HG02884 (cell line): ENCODE measurements around the gene HGD.
"Not testable (repeated sequence)": the region's sequence is repeated elsewhere in the genome, so short reads cannot be mapped to it uniquely, and the experiment has no call there.

Experiments used
- ATAC-seq: cut with Tn5 transposase; IDR thresholded peaks from one replicate; pipeline ENCODE4 v1.9.1; 2021; ENCODE audit warnings: mild to moderate bottlenecking, moderate library complexity; ENCODE audit not compliant: unreplicated experiment

HGD gene

DNA sequence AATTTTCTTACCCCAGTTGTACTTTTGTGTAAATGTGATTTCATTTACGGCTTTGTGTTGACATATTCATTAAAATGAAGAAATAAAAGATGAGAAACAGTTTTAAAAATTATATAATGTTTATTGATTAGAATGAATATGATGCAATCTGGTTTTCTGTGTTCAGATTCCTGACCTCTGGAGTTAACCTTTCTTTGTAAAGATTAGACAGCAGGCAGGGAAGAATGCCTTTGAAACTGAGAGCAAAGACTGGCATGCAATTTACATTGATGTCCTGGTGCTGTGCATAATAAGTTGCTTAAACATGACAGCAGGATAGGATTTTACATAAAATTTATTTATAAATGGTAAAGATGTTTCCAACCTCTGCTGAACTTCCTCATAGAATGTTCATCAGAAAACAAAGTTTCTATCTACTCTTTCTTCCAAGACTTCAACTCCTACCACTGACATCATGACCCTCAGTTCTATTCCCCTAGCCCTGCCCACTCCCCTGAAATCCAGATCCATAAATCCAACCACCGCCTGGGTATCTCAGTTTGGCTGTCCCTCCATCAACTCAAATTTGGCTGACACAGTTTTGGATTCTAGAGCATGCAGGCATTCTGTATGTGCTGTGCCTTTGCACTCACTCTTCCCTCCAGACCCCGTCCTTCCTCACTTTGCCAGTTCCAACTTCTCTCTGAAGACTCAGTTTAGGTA, 1.7 kb downstream of the HGD start:
- ATAC-seq = no peak

DNA sequence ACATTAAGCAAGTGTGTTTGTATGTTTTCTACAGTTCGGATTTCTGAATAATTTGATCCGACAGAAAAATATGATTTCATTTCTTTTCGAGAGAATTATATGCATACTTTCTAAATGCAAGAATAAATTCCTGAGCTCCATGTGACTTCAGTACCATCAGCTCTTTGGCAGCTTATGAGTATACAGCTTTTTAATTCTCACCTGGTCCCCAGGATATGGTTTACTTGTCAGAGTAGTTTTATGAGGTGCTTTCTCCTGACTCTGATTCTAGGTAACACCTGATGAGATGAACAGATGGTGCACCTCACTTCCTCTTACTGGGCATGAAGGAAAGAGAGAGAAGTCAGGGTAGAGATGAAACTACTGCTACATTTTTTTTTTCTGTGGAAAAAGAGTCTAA, 3.1 kb downstream of the HGD start:
- ATAC-seq = peak; percentile 61

DNA sequence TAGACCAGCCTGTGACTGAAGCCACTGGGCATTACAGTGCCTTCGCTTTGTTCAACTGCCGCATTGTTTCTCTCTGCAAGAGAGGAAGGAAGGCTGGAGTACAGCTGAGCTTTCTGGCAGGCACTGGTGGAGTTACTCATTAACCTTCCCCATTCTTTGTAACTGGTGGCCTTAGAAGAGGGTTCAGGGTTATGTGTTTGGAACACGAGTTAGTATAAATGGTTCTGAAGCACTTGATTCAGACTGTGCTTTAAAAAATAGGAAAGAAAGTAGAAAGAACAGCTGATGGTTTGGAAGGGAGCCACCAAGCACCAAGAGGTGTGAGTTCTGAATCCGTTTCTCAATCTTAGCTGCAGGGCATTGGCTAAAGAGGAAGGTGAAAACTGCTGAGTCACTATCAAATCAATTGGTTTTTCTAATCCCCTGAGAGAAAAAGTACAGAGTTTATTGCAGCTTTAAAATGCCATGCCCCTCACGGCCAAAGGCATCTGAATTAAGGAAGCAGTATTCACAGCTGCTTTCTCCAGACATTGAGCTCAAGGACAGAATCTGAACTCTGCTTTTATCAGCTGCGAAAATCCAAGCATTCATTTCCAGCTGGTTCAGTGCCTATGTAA, 3.6 kb downstream of the HGD start:
- ATAC-seq = peak; percentile 60

DNA sequence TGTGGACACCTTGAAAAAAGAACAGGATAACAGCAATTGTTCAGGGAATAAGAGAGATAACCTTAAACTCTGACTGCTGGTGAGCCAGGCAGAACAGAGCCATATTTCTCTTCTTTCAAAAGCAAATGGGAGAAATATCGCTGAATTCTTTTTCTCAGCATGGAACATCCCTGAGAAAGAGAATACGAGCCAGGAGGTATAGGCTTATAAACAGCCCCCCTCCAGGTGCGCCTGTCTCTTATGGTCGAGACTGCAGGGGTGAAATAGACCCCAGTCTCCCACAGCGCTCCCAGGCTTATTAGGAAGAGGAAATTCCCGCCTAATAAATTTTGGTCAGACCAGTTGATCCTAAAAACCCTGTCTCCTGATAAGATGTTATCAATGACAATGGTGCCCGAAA, 4.8 kb downstream of the HGD start:
- ATAC-seq = not testable (repeated sequence)

DNA sequence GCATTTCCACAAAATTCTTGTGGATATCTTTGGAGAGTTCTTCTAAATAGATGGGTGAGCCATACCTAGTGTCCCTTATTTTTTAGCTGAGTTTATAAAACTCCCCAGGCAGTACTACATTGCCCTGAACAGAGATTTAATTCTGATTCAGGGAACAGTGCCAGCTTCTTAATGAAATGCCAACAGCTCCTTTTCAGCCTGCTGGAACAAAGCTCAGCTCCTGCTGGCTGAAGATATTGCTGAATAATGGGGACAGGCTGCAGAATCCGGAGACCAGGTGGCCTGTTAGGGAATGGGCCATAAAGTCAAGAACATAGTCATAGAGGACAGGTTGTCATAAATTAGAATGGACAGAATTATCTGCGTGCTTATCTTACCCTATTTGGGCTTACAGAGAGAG, 8.9 kb downstream of the HGD start:
- ATAC-seq = no peak

DNA sequence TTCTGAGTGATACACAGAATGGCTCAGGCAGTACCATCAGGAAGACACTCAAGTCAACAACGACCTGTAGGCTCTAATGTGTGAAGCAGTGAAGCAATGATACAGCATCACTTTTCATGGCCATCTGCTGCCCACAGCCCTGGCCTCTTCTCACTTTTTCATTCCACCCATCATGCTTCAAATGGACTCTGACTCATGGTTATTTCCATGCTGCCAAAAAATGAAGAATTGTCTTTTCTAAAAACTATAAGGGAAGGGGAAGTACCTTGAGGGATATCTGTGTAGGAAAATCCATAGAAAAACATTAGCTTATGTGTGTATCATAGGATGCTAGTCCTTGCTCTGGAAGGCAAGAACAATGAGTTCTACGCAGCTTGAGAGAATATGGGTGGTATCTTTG, 11.5 kb downstream of the HGD start:
- ATAC-seq = no peak

DNA sequence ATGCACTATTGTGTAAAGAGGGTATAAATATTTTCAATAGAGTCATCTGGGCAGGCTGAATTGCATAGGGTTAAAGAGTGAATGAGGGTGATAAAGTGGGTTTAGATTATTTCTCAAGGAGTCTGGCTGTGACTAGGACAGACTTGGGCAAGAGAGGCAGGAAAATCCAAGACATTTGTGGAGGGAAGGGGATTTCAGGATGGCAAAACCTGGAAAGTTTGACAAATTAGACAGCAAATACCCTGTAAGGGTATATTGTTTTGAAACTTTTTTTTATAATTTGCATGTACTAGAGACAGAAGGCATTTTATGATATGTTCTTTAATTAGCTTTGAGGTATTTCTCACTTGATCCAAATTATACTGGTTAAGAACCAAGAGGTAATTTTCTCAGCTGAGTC, 17.1 kb downstream of the HGD start:
- no peak for ATAC-seq

DNA sequence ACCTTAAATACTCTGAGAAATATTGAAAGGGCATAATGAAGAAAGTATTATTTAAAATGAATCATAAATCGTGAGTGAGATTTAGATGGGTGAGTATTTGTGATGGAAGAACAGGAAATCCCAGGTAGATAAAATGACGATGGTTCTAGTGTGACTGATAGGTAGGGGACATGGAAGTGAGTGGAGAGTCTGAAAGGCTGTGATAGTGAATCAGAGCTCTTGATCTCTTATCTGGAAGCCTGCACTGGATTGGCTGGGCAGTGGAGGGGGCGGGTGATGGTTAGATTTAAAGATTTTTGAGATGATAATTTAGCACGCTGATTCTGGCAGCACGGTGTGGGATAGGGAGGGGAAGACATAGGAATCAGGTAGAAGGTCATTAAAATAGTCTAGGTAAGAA, 20.1 kb downstream of the HGD start:
- ATAC-seq = no peak

DNA sequence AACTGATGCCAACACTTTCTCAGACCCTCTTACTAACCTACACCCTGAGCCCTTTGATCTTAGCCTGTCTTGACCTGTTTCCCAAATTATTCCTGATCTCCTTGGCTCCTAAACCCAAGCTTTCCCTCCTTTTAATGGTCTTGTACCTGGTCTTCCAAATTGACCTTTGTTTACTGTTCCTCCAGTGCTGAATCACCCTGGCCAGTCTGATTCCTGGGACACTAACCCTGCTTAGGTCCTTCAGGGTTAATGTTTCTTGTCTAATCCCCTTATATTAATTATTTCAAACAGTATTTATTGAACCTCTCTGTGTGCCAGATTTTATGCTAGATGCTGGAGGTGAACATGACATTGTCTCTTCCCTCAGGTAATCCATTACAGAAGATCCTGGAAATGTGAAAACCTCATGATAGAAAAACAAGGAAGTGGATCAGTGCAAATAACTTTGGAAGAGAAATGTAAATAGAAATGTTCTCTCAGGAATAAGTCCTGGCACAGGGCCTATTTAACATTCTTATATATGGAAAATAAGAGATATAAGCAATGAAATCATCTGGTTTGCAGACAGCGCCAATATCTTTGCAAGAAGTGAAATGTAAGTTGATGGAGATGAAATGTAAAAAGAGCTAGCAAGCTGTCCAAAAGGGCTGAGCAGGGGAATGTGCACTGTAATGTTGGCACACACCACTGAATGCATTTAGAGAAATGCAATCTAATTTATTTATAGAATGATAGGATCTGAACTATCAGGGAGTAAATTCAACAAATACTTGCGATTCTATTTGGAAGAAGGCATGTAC, 20.7 kb downstream of the HGD start:
- no peak for ATAC-seq

DNA sequence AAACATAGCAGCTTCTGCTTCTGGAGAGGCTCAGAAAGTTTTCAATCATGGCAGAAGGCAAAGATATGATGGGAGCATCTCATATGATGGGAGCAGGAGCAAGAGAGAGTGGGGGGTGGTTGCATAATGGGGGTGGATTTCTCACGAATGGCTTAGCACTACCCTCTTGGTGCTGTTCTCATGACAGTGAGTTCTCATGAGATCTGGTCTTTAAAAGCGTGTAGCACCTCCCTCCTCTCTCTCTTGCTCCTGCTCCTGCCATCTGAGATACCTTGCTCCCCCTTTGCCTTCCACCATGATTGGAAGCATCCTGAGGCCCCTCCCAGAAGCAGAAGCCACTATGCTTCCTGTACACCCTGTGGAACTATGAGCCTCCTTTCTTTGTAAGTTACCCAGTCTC, 22.2 kb downstream of the HGD start:
- no peak for ATAC-seq

DNA sequence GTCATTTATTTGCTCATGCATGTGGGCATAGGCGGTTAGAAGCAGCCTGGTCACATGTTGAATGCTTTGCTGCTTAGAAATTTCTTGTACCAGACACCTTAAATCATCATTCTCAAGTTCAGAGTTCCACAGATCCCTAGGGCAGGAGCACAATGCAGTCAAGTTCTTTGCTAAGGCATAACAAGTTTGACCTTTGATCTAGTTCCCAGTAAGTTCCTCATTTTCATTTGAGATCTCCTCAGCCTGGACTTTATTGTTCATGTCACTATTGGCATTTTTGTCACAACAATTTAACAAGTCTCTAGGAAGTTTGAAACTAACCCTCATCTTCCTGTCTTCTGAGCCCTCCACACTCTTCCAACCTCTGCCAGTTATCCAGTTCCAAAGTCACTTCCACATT, 22.8 kb downstream of the HGD start:
- no peak for ATAC-seq

DNA sequence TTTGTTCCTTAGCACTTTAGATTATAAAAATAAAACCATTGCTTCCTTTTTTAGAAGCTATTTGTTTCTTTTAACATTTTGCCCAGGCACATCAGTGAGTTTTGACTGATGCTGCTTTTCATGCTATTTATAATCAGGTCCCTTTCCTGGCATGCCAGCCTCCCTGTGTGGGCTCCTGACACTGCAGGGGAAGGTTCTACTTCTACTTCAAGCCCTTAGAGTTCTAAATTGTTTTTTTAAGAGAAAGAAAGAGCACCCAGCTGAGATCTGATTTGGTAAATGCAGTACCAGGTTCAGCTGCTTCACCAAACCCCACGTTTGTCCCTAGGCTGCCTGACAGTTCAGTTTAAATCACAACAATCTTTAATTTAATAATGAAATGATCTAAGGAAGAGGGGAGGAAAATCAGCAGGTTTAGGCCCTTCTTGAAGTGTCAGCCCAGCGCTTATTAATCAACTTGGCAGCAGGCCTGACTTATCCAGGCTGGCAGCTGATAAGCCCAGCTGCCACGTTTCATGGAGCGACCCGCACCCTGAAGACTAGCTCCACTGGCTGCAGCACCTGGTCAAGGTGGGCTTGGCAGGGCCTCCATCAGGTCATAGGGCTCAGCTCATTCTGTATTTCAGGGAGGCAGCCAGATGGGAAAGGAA, 29.0 kb downstream of the HGD start:
- no peak for ATAC-seq

DNA sequence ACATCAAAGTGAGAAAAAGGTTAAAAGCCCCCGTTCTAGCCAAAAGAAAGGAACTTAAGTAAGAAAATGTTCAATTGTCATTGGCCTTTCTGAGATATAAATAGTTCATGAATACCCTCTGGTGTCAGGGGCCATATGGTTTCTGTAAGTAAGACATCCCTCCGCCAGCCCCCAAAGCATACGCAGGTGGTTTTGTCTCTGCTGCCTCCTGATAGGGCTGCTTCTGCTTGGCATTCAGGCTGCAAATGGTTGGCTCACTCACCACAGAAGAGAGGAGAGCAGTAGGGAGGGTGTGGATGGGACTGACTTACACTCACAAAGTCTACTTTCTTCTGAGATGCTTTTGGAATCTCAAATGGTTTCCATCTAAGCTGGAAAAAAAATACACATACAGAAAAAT, 29.8 kb downstream of the HGD start:
- no peak for ATAC-seq

DNA sequence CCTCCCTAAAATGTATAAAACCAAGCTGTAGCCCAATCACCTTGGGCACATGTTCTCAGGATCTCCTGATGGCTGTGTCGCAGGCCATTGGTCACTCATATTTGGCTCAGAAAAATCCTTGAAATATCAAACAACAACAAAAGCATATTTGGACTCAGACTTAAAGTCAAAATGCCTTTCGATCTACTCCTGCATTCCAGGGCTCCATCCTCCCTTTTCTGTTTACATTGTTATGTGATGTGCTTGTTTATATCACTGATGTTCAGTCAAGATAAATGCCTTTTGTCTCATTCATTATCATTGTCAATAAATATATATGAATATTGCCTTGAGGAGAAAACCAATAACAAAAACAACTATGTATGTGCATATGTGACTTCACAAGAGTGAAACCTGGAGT, 31.7 kb downstream of the HGD start:
- no peak for ATAC-seq

DNA sequence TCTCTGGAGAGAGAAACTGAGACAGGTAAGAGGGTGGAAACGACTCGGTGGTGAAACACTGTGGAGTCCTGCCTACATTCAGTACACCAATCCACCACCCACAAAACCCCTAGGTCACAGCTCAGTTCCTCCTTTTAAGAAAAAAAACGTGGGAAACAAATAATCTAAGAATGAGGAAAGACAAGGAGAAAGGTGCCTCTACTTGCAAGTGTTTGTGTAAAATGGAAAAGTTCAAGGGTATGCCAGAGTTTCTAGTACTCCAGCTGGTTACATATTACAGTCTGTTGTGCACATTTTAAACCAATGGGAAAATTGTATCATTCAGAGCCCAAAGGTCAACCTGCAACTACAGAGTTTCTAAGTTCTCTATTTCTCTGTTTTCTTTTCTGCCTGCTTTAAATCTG, 32.2 kb downstream of the HGD start:
- ATAC-seq = no peak

DNA sequence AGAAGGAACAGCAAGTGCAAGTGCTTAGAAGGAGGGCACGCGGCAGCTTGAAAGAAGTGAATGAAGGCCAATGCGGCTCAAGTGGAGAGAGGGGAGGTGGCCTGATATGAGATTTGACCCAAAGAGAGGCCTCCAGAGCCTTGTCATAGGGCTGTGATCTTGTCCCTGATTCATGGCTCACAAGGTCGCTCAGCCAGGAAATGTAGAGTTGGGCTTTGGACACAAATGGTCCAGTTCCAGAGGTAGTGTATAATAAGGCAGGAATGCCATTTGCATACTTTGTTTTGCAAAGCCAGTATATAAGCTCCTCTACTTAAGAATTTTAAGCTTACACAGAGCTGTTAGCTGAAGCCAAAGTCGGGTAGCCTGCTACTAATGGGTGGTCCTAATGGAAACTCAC, 33.7 kb downstream of the HGD start:
- ATAC-seq = no peak

DNA sequence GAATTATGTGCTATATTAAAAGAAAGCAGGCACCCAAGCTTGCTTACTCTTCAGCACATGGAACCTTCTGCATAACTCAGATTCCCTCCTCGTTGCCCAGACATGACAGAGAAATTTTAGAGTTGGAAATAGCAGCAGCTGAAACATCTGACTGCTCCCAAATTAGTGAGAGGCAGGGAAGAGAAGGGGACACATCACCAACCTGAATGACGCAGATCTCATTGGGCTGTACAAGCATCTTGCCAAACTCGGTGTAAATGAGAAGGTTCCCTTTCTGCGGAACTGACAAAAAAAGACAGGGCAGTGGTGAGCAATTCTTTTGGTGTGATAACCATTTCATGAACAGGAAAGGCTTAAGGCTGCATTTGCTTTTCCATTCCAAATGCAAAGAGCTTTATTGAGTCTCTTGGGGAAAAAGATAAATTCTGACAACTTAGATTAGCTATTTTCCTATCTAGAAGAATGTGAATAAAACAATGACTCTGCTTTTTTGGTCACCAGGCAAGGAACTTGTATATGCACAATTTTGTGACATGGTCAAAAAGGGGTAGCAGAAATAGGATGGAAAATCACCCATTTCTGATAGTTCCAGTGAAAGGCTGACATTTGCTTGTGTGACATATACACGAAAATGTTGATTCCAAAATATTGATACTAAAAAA, 35.1 kb downstream of the HGD start:
- no peak for ATAC-seq

DNA sequence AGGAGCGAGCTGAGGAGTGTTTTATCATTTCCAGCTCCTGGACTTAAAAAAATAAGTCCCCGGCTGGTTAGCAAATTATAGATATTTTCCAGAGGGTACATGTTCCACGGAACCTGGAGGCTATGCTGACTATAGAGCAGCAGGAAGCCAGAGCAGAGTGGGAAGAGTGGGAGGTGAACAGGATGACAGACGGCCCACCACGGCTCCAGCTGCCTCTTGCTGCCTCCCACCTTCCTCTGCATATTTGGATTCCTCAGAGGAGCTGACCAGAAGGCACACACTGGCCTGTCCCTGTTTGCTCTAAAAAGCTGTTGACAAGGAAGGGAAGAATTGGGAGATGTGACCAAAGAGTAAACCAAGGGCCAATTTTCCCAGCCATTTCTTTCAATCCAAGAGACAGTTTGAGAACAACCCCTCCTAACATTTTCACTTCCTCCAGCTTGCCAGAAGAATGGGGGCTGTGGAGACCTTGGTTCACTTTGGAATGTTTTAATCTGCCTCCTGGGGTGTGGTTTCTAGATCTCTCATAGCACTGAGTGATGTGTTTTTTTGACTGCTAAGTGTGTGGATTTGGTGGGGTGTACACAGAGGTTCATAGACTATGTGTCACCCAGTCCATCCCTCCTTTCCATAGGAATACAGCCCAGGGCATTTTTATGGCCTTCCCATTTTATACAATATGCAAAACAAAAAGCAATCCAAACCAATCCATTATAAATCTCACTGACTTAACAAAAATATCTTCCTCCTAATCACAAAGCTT, 36.8 kb downstream of the HGD start:
- no peak for ATAC-seq

DNA sequence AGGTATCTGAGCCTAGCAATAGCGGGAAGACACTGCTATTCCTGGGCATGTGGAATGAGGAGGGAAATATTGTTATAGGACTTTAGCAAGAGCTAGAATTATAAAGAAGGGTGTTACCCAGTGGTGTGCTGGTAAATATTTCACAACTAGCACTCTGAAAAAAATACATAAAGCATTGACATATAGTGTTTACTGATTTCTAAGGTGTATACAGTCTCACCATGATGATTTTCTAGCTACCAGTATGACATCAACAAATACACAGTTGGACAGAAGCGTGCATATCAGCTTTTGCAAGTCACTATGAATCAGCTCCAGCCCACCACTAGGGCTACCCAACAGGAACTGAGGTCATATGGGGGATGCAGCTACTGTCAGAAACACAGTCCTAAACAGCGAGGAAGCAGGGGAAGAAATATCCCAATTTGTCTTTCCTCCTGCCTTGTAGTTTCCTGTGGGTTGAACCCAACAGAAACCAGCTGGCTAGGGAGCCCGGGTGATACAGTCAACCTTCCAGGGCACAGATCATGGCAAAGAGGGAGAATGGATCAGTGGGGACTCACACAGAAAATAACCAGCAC, 39.6 kb downstream of the HGD start:
- no peak for ATAC-seq

DNA sequence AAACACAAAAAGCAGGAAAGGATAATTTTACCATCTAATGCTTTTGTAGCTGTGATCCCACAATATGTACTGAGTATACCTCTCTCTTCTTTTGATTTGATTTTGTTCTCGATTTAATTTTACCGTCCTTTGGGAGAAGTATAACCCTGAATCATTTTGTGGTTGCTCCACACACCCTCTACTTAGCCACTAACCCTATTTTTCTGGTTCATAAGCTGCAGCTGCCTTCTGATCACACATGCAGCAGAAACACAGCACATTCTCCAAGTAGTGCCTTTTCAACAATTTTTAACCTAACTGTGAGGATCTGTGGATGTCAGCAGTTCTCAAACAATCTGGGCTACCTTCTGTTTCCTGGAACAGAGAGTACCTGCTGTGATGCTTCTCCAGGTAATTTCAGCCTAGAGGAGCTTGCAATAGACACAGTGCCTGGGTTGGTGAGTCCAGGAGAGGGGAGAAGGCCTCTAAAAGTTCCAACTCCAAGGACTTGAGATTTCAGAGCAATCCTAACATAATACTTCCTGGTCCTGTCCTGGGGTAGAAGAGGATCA, 40.3 kb downstream of the HGD start:
- no peak for ATAC-seq
